Progenitor cell of endocrine pancreas (in vitro differentiated cells): ENCODE measurements around the gene PLXDC2. TPM values are rescaled to one million over a fixed set of nuclear protein-coding genes. Genes with fewer than 3 reads are reported as not detected.
A peak's percentile ranks its signal among the peaks of the same experiment; 100 is the strongest.

Experiments
- DNase-seq: peaks from one replicate; pipeline ENCODE4 v3.0.0; 2021; ENCODE audit warnings: low spot score; ENCODE audit not compliant: unreplicated experiment
- H3K27ac Mint-ChIP-seq: 2 replicates; pipeline ENCODE4 v1.8.0; 2021; ENCODE audit warnings: mild to moderate bottlenecking, moderate library complexity, mixed read lengths
- H3K27me3 Mint-ChIP-seq: 2 replicates; pipeline ENCODE4 v1.8.0; 2021; ENCODE audit warnings: mixed read lengths
- H3K36me3 Mint-ChIP-seq: 2 replicates; pipeline ENCODE4 v1.8.0; 2022; ENCODE audit warnings: mixed read lengths; ENCODE audit not compliant: insufficient read depth
- H3K4me1 Mint-ChIP-seq: 2 replicates; pipeline ENCODE4 v1.8.0; 2021; ENCODE audit warnings: low read depth, mixed read lengths
- H3K4me3 Mint-ChIP-seq: 2 replicates; pipeline ENCODE4 v1.8.0; 2021; ENCODE audit warnings: low read depth, mild to moderate bottlenecking, moderate library complexity, mixed read lengths
- H3K9me3 Mint-ChIP-seq: 2 replicates; pipeline ENCODE4 v1.8.0; 2021; ENCODE audit warnings: low read depth, mixed read lengths
- CTCF ChIP-seq: fragments of 200-600 bp; sonication (generic); IDR thresholded peaks from one replicate; pipeline ENCODE4 v1.5.0; 2021; ENCODE audit warnings: antibody characterized with exemption, mild to moderate bottlenecking; ENCODE audit not compliant: unreplicated experiment
- total RNA-seq: library from RNA; stranded (reverse); gene quantifications from 2 replicates; pipeline ENCODE4 v1.2.1, GENCODE V29; 2021

The PLXDC2 gene
- total RNA-seq, 1 donor from 2014 or later = 44.3 TPM

GRCh38 chr10:19840776-19841175 is 24.5 kb downstream of the PLXDC2 start:
- Mint-ChIP-seq H3K9me3 (no peaks in the 10 kb centered on the region), H3K4me1 (peaks cover 31% of the 10 kb centered on the region), H3K27me3 (no peaks in the 10 kb centered on the region), H3K27ac (no peak overlapping the region), H3K4me3 (no peak overlapping the region), H3K36me3 (no peaks in the 10 kb centered on the region)
- no peak for TF ChIP-seq CTCF
- no peak for DNase-seq

GRCh38 chr10:19843487-19843886 is 27.3 kb downstream of the PLXDC2 start:
- H3K36me3 Mint-ChIP-seq = peaks cover 3% of the 10 kb centered on the region
- no peaks in the 10 kb centered on the region for H3K9me3 Mint-ChIP-seq
- DNase-seq = no peak
- TF ChIP-seq CTCF = no peak
- peaks cover 23% of the 10 kb centered on the region for H3K4me1 Mint-ChIP-seq
- H3K27ac Mint-ChIP-seq = no peak overlapping the region
- no peaks in the 10 kb centered on the region for H3K27me3 Mint-ChIP-seq
- H3K4me3 Mint-ChIP-seq = no peak overlapping the region

GRCh38 chr10:19845503-19846368 is 29.5 kb downstream of the PLXDC2 start:
- TF ChIP-seq CTCF = no peak
- H3K4me3 Mint-ChIP-seq = peak overlapping the region; percentile 16
- no peaks in the 10 kb centered on the region for H3K9me3 Mint-ChIP-seq
- H3K36me3 Mint-ChIP-seq = peaks cover 3% of the 10 kb centered on the region
- peak overlapping the region; percentile 78 for H3K27ac Mint-ChIP-seq
- no peak for DNase-seq
- H3K27me3 Mint-ChIP-seq = no peaks in the 10 kb centered on the region
- peaks cover 21% of the 10 kb centered on the region for H3K4me1 Mint-ChIP-seq

GRCh38 chr10:19847321-19847720 is 31.1 kb downstream of the PLXDC2 start:
- no peaks in the 10 kb centered on the region for H3K27me3 Mint-ChIP-seq
- no peaks in the 10 kb centered on the region for H3K9me3 Mint-ChIP-seq
- no peak for DNase-seq
- no peak overlapping the region for H3K4me3 Mint-ChIP-seq
- H3K36me3 Mint-ChIP-seq = peaks cover 3% of the 10 kb centered on the region
- no peak overlapping the region for H3K27ac Mint-ChIP-seq
- H3K4me1 Mint-ChIP-seq = peaks cover 20% of the 10 kb centered on the region
- TF ChIP-seq CTCF = no peak

- TF ChIP-seq CTCF = no peak
- no peak for DNase-seq
- no peaks in the 10 kb centered on the region for H3K27me3 Mint-ChIP-seq
- H3K4me1 Mint-ChIP-seq = peaks cover 17% of the 10 kb centered on the region
- no peaks in the 10 kb centered on the region for H3K9me3 Mint-ChIP-seq
- peaks cover 3% of the 10 kb centered on the region for H3K36me3 Mint-ChIP-seq
- no peak overlapping the region for H3K4me3 Mint-ChIP-seq
- H3K27ac Mint-ChIP-seq = no peak overlapping the region
Observed at GRCh38 chr10:19848226-19848985, 32.2 kb downstream of the PLXDC2 start.
